HG03060 (cell line): ENCODE data around the gene GUCY2D.

Source experiments
- ATAC-seq: cut with Tn5 transposase; IDR thresholded peaks from one replicate; pipeline ENCODE4 v1.9.1; 2021; ENCODE audit warnings: low read depth, moderate number of reproducible peaks; ENCODE audit not compliant: unreplicated experiment

Gene GUCY2D

GRCh38 chr17:7989781-7990655 lies 12.4 kb upstream of the GUCY2D start:
- no peak for ATAC-seq

DNA sequence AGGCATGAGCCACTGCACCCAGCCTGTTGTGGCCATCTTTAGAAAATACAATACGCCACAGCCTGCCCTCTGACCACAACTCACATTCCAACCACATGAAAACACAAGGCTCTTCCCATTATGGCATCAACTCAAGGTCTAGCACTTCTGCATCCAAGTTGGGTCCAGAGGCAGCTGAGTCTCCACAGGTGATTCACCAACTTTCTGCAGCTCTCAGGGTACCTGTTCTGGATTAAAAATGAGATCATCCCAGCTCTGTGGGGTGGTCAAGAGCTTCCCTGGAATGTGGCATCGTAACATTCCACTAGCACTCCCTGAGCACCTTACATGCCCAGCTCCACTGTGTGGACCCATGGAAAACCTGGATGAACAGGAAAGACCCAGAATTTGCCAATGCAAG lies 9.9 kb upstream of the GUCY2D start:
- ATAC-seq, result no peak

DNA sequence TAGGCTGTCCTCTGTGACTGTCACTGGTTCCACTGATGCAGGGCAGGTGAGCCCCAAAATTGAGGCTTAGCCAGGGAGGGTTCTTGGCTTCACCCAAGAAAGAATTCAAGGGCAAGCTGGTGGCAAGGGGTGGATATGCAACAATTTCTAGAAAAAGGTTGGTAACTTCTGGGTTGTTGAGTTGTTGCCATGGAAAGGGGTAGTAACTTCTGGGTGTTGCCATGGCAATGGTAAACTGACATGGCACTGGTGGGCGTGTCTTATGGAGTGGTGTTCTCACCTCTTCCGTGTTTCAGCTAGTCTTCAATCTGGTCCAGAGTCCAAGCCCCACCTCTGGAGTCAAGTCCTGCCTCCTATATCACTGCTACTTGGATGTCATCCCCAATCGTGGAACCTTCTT lies 9.5 kb upstream of the GUCY2D start:
- ATAC-seq, result no peak

DNA sequence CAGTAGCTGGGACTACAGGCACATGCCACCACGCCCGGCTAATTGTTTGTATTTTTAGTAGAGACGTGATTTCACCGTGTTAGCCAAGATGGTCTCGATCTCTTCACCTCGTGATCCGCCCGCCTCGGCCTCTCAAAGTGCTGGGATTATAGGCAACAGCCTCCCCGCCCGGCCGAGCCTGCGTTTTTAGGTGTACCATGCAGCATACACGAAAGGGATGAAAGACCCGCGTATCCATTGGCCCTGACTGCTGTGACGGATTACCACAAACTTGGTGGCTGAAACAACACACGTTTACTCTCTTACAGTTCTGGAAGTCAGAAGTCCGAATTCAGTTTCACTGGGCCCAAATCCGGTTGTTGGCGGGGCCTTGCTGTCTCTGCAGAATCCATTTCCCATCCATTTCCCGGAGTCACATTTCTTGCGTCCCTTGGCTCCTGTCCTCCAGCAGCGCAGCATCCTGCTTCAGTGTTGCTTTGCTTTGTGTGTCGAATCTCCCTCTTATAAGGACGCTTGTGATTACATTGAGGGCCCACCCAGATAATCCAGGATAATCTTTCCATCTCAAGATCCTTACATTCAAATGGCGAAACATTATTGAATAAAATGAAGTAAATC lies 8.3 kb upstream of the GUCY2D start:
- ATAC-seq, result no peak

GRCh38 chr17:7995724-7996123 lies 6.7 kb upstream of the GUCY2D start:
- ATAC-seq, result no peak

GRCh38 chr17:7997186-7997585 lies 5.2 kb upstream of the GUCY2D start:
- no peak for ATAC-seq

DNA sequence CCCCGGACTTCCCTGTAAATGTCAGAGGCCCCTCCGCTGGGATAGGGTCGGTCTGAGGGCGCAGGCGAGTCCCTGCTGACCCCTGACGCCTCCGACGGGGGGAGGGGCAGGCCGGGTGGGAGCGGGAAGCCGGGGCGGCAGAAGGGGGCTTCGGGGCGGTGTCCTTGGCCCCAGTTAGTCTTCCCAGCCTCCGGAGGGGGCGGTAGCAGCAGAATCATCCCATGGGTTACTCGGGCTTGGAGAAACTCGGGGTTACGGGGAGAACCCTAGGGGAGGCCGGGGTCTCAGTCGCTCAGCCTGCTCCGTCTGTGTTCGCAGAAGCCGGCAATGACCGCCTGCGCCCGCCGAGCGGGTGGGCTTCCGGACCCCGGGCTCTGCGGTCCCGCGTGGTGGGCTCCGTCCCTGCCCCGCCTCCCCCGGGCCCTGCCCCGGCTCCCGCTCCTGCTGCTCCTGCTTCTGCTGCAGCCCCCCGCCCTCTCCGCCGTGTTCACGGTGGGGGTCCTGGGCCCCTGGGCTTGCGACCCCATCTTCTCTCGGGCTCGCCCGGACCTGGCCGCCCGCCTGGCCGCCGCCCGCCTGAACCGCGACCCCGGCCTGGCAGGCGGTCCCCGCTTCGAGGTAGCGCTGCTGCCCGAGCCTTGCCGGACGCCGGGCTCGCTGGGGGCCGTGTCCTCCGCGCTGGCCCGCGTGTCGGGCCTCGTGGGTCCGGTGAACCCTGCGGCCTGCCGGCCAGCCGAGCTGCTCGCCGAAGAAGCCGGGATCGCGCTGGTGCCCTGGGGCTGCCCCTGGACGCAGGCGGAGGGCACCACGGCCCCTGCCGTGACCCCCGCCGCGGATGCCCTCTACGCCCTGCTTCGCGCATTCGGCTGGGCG lies 542 bp downstream of the GUCY2D start:
- no peak for ATAC-seq

DNA sequence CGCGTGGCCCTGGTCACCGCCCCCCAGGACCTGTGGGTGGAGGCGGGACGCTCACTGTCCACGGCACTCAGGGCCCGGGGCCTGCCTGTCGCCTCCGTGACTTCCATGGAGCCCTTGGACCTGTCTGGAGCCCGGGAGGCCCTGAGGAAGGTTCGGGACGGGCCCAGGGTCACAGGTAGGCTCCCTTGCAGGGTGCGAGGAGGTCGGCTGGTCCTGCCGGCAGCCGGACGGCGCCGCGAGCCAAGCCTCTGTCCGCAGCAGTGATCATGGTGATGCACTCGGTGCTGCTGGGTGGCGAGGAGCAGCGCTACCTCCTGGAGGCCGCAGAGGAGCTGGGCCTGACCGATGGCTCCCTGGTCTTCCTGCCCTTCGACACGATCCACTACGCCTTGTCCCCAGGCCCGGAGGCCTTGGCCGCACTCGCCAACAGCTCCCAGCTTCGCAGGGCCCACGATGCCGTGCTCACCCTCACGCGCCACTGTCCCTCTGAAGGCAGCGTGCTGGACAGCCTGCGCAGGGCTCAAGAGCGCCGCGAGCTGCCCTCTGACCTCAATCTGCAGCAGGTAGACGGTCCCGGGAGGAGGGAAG lies 1.3 kb downstream of the GUCY2D start:
- no peak for ATAC-seq

GRCh38 chr17:8004899-8005298 lies 2.5 kb downstream of the GUCY2D start:
- ATAC-seq, result no peak

DNA sequence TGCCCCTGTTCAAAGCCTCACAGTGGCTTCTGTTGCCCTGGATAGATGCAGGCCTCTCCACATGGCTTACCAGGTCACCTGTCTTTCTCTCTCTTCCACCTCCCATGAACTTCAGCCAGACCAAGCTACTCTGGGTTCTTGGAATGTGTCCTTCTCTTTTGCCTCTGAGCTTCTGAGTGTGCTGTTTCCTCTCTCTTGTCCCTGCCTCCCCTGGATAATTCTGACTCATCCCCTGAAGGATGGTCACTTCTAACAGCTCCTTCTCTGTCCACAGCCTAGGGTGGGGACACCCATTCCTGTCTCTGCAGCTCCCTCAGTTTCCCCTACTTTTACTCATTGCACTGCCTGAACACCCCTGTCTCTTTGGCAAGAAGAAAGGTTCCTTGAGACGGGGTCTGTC lies 2.9 kb downstream of the GUCY2D start:
- ATAC-seq, result no peak

GRCh38 chr17:8005967-8006730 lies 3.7 kb downstream of the GUCY2D start:
- no peak for ATAC-seq

DNA sequence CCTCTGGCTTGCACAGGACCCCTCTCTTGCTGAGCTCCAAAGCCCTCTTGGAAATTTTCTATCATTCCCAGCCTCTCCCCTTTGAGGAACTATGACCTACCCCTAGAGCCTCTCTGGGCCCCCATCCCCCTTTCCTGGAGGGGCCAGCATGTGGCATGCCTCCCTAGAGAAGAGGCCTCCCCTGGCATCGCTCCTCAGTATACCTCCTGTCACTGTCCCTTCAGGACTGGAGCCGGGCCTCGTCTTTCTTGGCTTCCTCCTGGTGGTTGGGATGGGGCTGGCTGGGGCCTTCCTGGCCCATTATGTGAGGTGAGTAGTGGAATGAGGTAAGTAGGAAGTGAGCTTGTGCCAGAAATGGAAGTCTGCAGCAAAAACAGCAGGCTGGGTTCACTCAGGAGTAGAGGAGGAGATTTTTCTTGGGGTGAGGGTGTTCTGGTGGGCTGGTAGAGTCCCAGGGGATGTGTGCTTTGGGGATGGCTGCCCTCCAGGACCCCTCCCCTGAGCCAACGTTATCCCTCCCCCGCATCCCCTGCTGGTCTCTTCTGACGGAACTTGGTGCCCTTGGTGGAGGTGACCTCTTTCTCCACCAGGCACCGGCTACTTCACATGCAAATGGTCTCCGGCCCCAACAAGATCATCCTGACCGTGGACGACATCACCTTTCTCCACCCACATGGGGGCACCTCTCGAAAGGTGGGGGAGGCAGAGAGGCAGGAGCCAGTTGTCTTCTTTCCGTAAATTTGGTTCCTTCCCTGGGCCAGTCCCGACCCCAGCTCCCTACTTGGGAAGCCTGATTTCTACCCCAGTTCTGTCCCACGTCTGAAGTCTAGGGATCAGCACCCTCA lies 4.6 kb downstream of the GUCY2D start:
- ATAC-seq, result no peak

DNA sequence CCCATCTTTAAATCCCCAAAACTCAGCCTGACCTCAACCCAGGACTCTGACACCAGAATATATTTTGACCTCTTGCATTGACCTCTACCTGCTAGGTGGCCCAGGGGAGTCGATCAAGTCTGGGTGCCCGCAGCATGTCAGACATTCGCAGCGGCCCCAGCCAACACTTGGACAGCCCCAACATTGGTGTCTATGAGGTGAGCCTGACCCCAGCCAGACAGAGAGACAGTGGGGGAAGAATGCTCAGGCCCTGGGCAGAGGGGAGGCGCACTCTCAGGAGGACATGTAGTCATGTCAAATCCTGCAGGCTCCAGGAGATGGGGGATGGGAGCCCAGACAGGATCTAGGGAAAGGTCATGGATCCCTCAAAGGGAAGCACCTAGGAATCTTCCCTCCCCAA lies 5.4 kb downstream of the GUCY2D start:
- no peak for ATAC-seq

- no peak for ATAC-seq
These were observed 9.7 kb downstream of the GUCY2D start for GRCh38 chr17:8012045-8012580.

DNA sequence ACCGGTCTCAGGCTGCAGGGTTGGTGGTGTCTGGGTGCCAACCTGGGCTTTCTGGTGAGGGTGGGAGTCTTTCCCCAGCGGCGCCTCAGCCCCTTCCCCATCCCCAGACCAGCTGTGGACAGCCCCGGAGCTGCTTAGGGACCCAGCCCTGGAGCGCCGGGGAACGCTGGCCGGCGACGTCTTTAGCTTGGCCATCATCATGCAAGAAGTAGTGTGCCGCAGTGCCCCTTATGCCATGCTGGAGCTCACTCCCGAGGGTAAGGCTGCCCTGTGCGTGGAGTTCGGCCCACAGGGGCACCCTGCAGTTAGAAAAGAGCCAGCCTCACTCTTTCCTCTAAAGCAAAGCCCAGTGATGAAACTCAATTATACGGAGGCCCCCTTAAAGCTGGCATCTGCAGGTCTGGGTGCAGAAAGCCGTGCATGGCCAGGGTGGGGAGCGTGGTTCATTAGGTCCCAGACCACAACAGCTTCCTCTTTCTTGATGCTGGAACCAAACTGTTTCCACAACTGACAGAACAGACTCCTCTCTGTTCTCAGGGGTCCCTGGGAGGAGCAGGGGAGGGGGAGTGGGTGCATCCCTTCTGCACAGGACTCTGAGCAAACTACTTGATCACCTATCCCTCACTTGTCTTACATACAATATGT lies 10.7 kb downstream of the GUCY2D start:
- no peak for ATAC-seq

GRCh38 chr17:8013731-8014557 lies 11.5 kb downstream of the GUCY2D start:
- ATAC-seq, result no peak

- ATAC-seq, result no peak
These were observed 12.1 kb downstream of the GUCY2D start for GRCh38 chr17:8014558-8014850.
